ENCODE measurements around the gene TTLL6. TPM values are rescaled to one million over a fixed set of nuclear protein-coding genes. Genes with fewer than 3 reads are reported as not detected.

TTLL6 gene
- total RNA-seq, 4 donors from 2014 or later: under 0.01 to 1.1 (median 0.29) TPM; not detected in 1

DNA sequence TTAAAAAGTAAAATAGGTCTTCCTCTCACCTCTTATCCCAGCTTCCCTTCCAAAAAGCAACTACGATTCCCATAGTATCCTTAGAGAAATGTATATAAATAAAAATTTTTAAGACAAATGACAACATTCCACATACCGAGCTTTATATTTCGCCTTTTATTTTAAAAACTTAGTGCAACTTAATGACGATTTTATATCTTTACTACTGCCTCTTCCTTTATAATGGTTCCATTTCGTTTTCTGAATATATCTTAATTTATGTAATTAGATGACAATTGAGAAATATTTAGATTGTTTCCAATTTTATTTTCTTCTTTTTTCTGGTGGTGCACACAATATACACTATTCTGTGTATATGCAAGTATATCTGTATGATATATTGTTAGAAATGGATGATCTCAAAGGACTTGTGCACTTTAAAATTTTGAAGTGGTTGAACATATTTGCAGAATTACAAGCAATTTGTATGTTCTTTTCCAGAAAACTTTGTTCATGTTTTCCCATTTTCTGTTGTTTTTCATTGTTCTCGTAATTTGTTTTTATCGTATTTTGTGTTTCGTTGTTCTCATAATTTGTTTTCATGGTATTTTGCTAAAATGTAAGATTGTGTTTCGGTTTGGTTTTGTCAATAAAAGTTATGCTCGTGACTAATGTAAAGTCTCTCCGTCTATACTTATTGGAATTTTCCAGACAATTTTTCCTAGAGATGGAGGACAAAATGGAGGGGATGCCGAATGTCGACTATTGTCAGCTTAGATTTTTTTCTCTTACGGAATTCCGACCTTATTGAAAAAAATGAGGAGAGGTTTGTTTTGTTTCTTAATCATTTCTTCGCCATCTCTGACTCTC, 68.1 kb downstream of the TTLL6 start:
- no peak for DNase-seq (ENCODE audit: extremely low spot score)
- Histone ChIP-seq H3K4me1 (peaks cover 0 to 23% (median 14%) of the 10 kb centered on the region in 4 donors), H3K9me3 (no peaks in the 10 kb centered on the region), H3K4me3 (no peak overlapping the region), H3K27me3 (peaks cover 11 to 100% (median 95%) of the 10 kb centered on the region in 4 donors), H3K36me3 (no peaks in the 10 kb centered on the region), H3K27ac (replicated peaks in 1 of 4) (no peak overlapping the region)
- 26% methylated on average over 16 of the region's 16 CpGs for WGBS
- intact Hi-C loops (cut with DNase I): no loop called here
- TF ChIP-seq POLR2AphosphoS5 (IDR thresholded peaks at IDR 0.05) (no peak), POLR2A (IDR thresholded peaks at IDR 0.05; ENCODE audit: low read depth) (no peak), EP300 (IDR thresholded peaks at IDR 0.05) (no peak), CTCF (IDR thresholded peaks at IDR 0.05) (no peak)

GRCh38 chr17:48747445-48748363, 69.3 kb downstream of the TTLL6 start:
- Histone ChIP-seq H3K9me3 (no peaks in the 10 kb centered on the region), H3K4me3 (no peak overlapping the region), H3K4me1 (peaks cover 0 to 12% (median 6%) of the 10 kb centered on the region in 4 donors), H3K27me3 (peaks cover 11 to 100% (median 92%) of the 10 kb centered on the region in 4 donors), H3K27ac (replicated peaks in 1 of 4) (no peak overlapping the region), H3K36me3 (no peaks in the 10 kb centered on the region)
- no peak for DNase-seq (ENCODE audit: extremely low spot score)
- TF ChIP-seq EP300 (IDR thresholded peaks at IDR 0.05): no peak
- 9% methylated on average over 38 of the region's 53 CpGs for WGBS
- intact Hi-C loops (cut with DNase I): no loop called here

DNA sequence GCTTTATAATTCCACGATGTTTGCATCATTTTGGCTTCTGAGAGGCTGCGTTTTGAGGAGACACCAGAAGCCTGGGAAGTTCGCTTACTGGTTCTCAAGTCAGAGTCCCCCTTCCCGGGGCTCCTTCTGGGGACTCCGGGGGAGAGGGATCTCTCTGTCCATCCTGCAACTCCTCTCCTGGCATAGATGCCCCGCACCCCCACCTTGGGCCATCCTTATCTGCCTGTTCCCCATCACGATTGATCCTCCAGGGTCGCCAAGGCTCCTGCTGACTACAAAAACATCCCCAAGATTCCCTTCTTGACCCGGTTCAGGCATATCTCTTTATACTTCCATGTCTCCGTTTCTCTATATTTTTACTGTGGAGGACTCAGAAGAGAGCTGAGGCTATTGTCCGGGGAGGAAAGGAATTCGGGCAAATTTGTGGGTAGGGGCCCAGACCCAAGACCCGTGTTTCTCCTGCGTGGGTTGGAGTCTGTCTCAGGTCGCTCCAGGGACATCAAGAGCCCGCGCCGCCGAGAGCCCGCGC, 70.0 kb downstream of the TTLL6 start:
- Histone ChIP-seq H3K27ac (replicated peaks in 1 of 4) (no peak overlapping the region), H3K4me3 (no peak overlapping the region), H3K4me1 (peaks cover 0 to 9% (median 4%) of the 10 kb centered on the region in 4 donors), H3K36me3 (no peaks in the 10 kb centered on the region), H3K9me3 (no peaks in the 10 kb centered on the region), H3K27me3 (peaks cover 11 to 100% (median 86%) of the 10 kb centered on the region in 4 donors)
- no peak for TF ChIP-seq POLR2A (IDR thresholded peaks at IDR 0.05; ENCODE audit: low read depth)
- TF ChIP-seq POLR2AphosphoS5 (IDR thresholded peaks at IDR 0.05): no peak
- TF ChIP-seq CTCF (IDR thresholded peaks at IDR 0.05): no peak
- TF ChIP-seq EP300 (IDR thresholded peaks at IDR 0.05): no peak
- intact Hi-C loops (cut with DNase I): no loop called here
- WGBS: 5% methylated on average over 14 of the region's 21 CpGs
- no peak for DNase-seq (ENCODE audit: extremely low spot score)

DNA sequence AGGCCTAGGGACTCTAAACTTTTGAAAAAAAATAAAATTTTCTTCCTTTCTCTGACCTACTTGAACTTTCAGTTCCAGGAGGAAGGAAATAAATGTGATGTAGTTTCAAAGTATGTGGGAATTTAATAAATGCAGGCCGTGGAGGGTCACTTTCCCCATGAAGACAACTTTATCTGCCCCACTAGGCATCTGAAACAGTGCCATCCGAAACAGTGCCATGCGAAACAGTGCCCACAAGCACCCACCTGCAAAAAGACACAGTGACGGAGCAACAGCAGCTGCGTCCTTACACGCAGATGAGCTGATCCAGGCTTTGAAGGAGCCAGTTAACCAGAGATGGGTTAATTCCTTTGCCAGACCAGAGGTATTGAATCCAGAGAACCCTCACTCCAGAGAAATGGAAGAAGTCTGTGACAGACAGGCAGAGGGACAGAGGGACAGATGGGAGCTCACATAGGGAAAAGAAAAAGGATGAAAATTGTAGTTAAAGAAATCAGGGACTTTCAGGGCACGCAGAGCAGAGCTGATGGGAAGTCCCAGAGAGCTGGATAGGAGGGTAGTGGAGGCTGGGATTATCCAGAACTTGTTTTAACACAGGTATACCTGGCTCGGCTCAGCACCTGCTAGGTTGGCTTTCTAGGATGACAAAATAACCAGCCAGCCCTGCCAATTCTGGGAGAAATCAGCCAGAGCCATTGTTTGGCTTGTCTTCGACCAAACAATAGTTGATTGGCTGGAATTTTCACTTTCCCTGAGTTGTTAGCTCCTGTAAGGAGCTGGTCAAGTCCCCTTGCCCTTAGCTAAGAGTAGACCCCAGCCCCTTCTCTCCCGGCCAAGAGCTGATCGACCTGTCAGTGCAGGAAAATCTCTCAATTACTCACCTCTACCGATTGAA, 71.4 kb downstream of the TTLL6 start:
- DNase-seq (ENCODE audit: extremely low spot score): no peak
- TF ChIP-seq POLR2A (IDR thresholded peaks at IDR 0.05; ENCODE audit: low read depth): no peak
- TF ChIP-seq CTCF (IDR thresholded peaks at IDR 0.05): no peak
- TF ChIP-seq POLR2AphosphoS5 (IDR thresholded peaks at IDR 0.05): no peak
- no peak for TF ChIP-seq EP300 (IDR thresholded peaks at IDR 0.05)
- intact Hi-C loops (cut with DNase I): no loop called here

More for the DNA sequence above, 71.4 kb downstream of the TTLL6 start:
- H3K9me3 ChIP-seq: no peaks in the 10 kb centered on the region
- H3K27ac ChIP-seq (replicated peaks in 1 of 4): no peak overlapping the region
- H3K4me3 ChIP-seq: no peak overlapping the region
- H3K27me3 ChIP-seq: peaks cover 11 to 100% (median 83%) of the 10 kb centered on the region in 4 donors
- H3K36me3 ChIP-seq: no peaks in the 10 kb centered on the region
- peaks cover 0 to 9% (median 4%) of the 10 kb centered on the region in 4 donors for H3K4me1 ChIP-seq
- WGBS: 18% methylated on average over 12 of the region's 12 CpGs

All from esophagus muscularis mucosa (tissue), 4 donors.